HEK293 (cell line): ENCODE measurements around the gene THSD7A.

Experiments
- CTCF ChIA-PET: fragments of 350-600 bp; formaldehyde crosslinking; extraction: SDS; loops from one replicate; lab custom pipeline; 2021; ENCODE audit warnings: antibody characterized with exemption; lab: Yijun Ruan, JAX
- POLR2A ChIA-PET: fragments of 300-600 bp; formaldehyde crosslinking; extraction: SDS; loops from one replicate; lab custom pipeline; 2020; ENCODE audit warnings: antibody characterized with exemption, inconsistent platforms; lab: Yijun Ruan, JAX
- H3K27ac ChIP-seq: fragments of 200-500 bp; sonication (Bioruptor generic); 2 replicates; pipeline ENCODE4 v1.5.1; 2014; ENCODE audit warnings: low read depth, low read length, control low read depth, inconsistent platforms; ENCODE audit errors: extremely low read depth
- H3K36me3 ChIP-seq, 2 experiments: fragments of 200-500 bp in 1 of 2; sonication (Bioruptor generic) in 1 of 2; 1 replicate in 1 of 2; 2 replicates in 1 of 2; pipeline ENCODE4 v1.5.1; 2014 to 2017; ENCODE audit warnings: inconsistent platforms in 2 of 2, low read length in 2 of 2; ENCODE audit not compliant: control insufficient read depth in 2 of 2, insufficient read depth in 1 of 2
- H3K4me1 ChIP-seq: fragments of 200-500 bp; sonication (Bioruptor generic); 2 replicates; pipeline ENCODE4 v1.5.1; 2014; ENCODE audit warnings: mild to moderate bottlenecking, low read length, inconsistent platforms; ENCODE audit not compliant: control insufficient read depth, insufficient read depth
- H3K4me3 ChIP-seq: 2 replicates; pipeline ENCODE4 v1.5.1; 2011; ENCODE audit warnings: low read depth, mild to moderate bottlenecking, control low read depth, low read length, moderate library complexity
- H3K9me3 ChIP-seq: fragments of 200-500 bp; sonication (Bioruptor generic); 2 replicates; pipeline ENCODE4 v1.5.1; 2014; ENCODE audit warnings: low read depth, low read length, inconsistent platforms; ENCODE audit not compliant: control insufficient read depth, insufficient read depth
- GFI1B ChIP-seq: fragments of 450-650 bp; formaldehyde crosslinking; IDR thresholded peaks from 2 replicates; pipeline ENCODE4 v1.5.1; 2016; ENCODE audit warnings: missing biosample characterization, missing genetic modification characterization
- GLI4 ChIP-seq: fragments of 450-650 bp; formaldehyde crosslinking; IDR thresholded peaks from 2 replicates; pipeline ENCODE4 v1.5.1; 2016; ENCODE audit warnings: missing biosample characterization, missing genetic modification characterization
- SALL2 ChIP-seq: fragments of 450-650 bp; formaldehyde crosslinking; IDR thresholded peaks from 2 replicates; pipeline ENCODE4 v1.5.0; 2017; ENCODE audit warnings: missing biosample characterization, mild to moderate bottlenecking, missing genetic modification characterization, borderline replicate concordance
- SP2 ChIP-seq: fragments of 450-650 bp; formaldehyde crosslinking; IDR thresholded peaks from 2 replicates; pipeline ENCODE4 v1.5.1; 2016; ENCODE audit warnings: missing biosample characterization, missing genetic modification characterization
- SP3 ChIP-seq: fragments of 450-650 bp; formaldehyde crosslinking; IDR thresholded peaks from 2 replicates; pipeline ENCODE4 v1.5.1; 2016; ENCODE audit warnings: missing biosample characterization, missing genetic modification characterization
- ZBTB21 ChIP-seq: fragments of 450-650 bp; formaldehyde crosslinking; IDR thresholded peaks from 2 replicates; pipeline ENCODE4 v1.5.1; 2017; ENCODE audit warnings: missing biosample characterization, missing genetic modification characterization
- ZFHX2 ChIP-seq: fragments of 450-650 bp; formaldehyde crosslinking; conservative IDR thresholded peaks from 2 replicates; pipeline ENCODE4 v1.5.1; 2016; ENCODE audit warnings: missing biosample characterization, missing genetic modification characterization
- ZNF114 ChIP-seq: fragments of 450-650 bp; formaldehyde crosslinking; IDR thresholded peaks from 2 replicates; pipeline ENCODE4 v1.5.0; 2017; ENCODE audit warnings: missing biosample characterization, missing genetic modification characterization
- ZNF138 ChIP-seq: fragments of 450-650 bp; formaldehyde crosslinking; IDR thresholded peaks from 2 replicates; pipeline ENCODE4 v1.5.1; 2016; ENCODE audit warnings: missing biosample characterization, missing genetic modification characterization, borderline replicate concordance
- ZNF155 ChIP-seq: fragments of 450-650 bp; formaldehyde crosslinking; IDR thresholded peaks from 2 replicates; pipeline ENCODE4 v1.5.1; 2016; ENCODE audit warnings: missing biosample characterization, missing genetic modification characterization
- ZNF19 ChIP-seq: fragments of 450-650 bp; formaldehyde crosslinking; IDR thresholded peaks from 2 replicates; pipeline ENCODE4; 2016; ENCODE audit warnings: missing biosample characterization, missing genetic modification characterization, low read depth
- ZNF202 ChIP-seq: fragments of 450-650 bp; formaldehyde crosslinking; IDR thresholded peaks from 2 replicates; pipeline ENCODE4 v1.5.1; 2016; ENCODE audit warnings: missing biosample characterization, missing genetic modification characterization, borderline replicate concordance
- ZNF221 ChIP-seq: fragments of 450-650 bp; formaldehyde crosslinking; IDR thresholded peaks from 2 replicates; pipeline ENCODE4 v1.5.1; 2017; ENCODE audit warnings: missing biosample characterization, missing genetic modification characterization, borderline replicate concordance
- ZNF266 ChIP-seq: fragments of 450-650 bp; formaldehyde crosslinking; IDR thresholded peaks from 2 replicates; pipeline ENCODE4 v1.5.1; 2016; ENCODE audit warnings: missing biosample characterization, missing genetic modification characterization, low read depth
- ZNF473 ChIP-seq: fragments of 450-650 bp; formaldehyde crosslinking; IDR thresholded peaks from 2 replicates; pipeline ENCODE4 v1.5.1; 2017; ENCODE audit warnings: missing biosample characterization, missing genetic modification characterization
- ZNF510 ChIP-seq: fragments of 450-650 bp; formaldehyde crosslinking; IDR thresholded peaks from 2 replicates; pipeline ENCODE4 v1.5.1; 2018; ENCODE audit warnings: mild to moderate bottlenecking, missing genetic modification characterization, missing biosample characterization; ENCODE audit not compliant: insufficient replicate concordance
- ZNF529 ChIP-seq: fragments of 450-650 bp; formaldehyde crosslinking; IDR thresholded peaks from 2 replicates; pipeline ENCODE4 v1.5.1; 2017; ENCODE audit warnings: missing genetic modification characterization, missing biosample characterization; ENCODE audit not compliant: insufficient replicate concordance
- ZNF530 ChIP-seq: fragments of 450-650 bp; formaldehyde crosslinking; IDR thresholded peaks from 2 replicates; pipeline ENCODE4 v1.5.1; 2016; ENCODE audit warnings: low read depth, missing biosample characterization, missing genetic modification characterization
- ZNF701 ChIP-seq: fragments of 450-650 bp; formaldehyde crosslinking; IDR thresholded peaks from 2 replicates; pipeline ENCODE4 v1.5.1; 2016; ENCODE audit warnings: missing biosample characterization, missing genetic modification characterization
- ZNF792 ChIP-seq: fragments of 450-650 bp; formaldehyde crosslinking; IDR thresholded peaks from 2 replicates; pipeline ENCODE4 v1.5.1; 2016; ENCODE audit warnings: missing biosample characterization, missing genetic modification characterization
- ZNF830 ChIP-seq: fragments of 450-650 bp; IDR thresholded peaks from 2 replicates; pipeline ENCODE4 v1.5.0; 2018; ENCODE audit warnings: missing biosample characterization, missing genetic modification characterization, low read depth, mild to moderate bottlenecking, moderate library complexity
- ZSCAN23 ChIP-seq: fragments of 450-650 bp; formaldehyde crosslinking; IDR thresholded peaks from 2 replicates; pipeline ENCODE4 v1.5.1; 2016; ENCODE audit warnings: missing biosample characterization, missing genetic modification characterization
- ZSCAN30 ChIP-seq: fragments of 450-650 bp; IDR thresholded peaks from 2 replicates; pipeline ENCODE4 v1.5.1; 2018; ENCODE audit warnings: missing biosample characterization, mild to moderate bottlenecking, missing genetic modification characterization, moderate library complexity
- TF ChIP-seq, protein P1 (sequence below): fragments of 450-650 bp; formaldehyde crosslinking; IDR thresholded peaks from 2 replicates; pipeline ENCODE4 v1.5.1; 2016; ENCODE audit warnings: missing biosample characterization, missing genetic modification characterization

Gene THSD7A

DNA sequence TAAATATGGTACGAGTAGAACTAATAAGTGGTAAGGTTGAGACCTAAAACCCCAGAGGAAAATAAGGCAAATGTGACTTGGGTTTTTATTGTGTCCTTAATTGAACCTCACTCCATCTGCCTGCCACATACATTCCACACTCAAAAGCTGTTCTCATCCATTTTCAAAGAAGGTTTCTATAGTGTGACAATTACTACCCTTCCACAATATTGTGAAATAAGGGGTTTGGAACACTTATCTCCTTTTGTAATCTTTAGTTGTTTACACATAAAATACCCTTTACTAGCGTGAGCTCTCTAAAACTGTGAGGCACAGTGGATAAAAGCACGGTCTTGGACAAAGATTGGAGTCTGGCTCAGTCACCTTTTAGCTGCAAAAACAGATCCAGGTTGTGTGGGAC lies 166.6 kb downstream of the THSD7A start (continued):
- TF ChIP-seq GFI1B (tag by site-specific recombination) = no peak
- TF ChIP-seq, protein P1, sequence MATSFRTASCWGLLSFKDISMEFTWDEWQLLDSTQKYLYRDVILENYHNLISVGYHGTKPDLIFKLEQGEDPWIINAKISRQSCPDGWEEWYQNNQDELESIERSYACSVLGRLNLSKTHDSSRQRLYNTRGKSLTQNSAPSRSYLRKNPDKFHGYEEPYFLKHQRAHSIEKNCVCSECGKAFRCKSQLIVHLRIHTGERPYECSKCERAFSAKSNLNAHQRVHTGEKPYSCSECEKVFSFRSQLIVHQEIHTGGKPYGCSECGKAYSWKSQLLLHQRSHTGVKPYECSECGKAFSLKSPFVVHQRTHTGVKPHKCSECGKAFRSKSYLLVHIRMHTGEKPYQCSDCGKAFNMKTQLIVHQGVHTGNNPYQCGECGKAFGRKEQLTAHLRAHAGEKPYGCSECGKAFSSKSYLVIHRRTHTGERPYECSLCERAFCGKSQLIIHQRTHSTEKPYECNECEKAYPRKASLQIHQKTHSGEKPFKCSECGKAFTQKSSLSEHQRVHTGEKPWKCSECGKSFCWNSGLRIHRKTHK (tag by site-specific recombination) = no peak
- TF ChIP-seq, all 188 proteins: peak for 0

DNA sequence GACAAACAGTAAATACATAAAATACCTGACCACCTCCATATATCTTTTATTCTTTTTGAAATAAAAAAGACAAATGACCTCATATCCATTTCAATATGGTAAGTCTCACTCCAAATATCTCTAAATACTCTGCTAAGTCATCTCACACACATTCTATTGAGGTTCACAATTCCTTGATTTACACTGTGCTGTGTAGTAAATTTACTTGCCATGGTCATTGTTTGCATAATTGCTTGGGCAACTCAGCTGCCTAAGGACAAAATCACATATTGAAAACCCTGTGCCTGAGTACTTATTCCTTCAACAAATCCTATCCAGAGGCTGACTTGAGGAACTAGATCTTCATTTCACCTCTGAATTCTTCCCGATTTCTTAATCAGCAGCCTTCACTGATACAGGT lies 176.4 kb downstream of the THSD7A start:
- Histone ChIP-seq H3K4me3 (no peak overlapping the region), H3K9me3 (no peaks in the 10 kb centered on the region), H3K4me1 (no peaks in the 10 kb centered on the region), H3K36me3 (no peaks in the 10 kb centered on the region), H3K27ac (no peak overlapping the region)
- CTCF ChIA-PET = no interaction called here
- POLR2A ChIA-PET = no interaction called here
- TF ChIP-seq ZNF529 (no peak), ZSCAN30 (tag by site-specific recombination) (no peak), ZNF473 (tag by site-specific recombination) (no peak), ZBTB21 (tag by site-specific recombination) (no peak), ZNF701 (no peak), ZNF155 (no peak), SP3 (tag by site-specific recombination) (no peak), ZNF510 (tag by site-specific recombination) (no peak), ZNF266 (tag by site-specific recombination) (no peak), ZFHX2 (tag by site-specific recombination) (no peak), ZNF530 (no peak)
- TF ChIP-seq, all 188 proteins: peak for 0

DNA sequence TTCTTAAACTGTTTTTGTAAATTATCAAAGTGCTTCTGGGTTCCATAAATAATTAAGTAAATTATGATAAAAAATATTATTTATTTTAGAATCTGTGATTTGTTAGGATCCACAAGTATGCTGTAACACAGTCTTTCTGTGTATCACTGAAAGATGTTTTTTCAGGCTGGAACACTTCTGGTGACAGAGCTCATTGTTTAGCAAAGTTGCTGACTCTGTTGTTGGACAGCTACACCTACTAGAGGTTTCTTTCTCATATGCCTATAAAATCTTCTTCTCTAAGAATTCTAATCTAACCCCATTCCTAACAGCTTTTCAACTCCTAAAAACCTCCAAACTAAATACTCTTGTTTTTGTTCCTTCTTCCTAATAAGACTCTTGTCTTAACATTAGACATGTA lies 176.8 kb downstream of the THSD7A start:
- Histone ChIP-seq H3K4me1 (no peaks in the 10 kb centered on the region), H3K9me3 (no peaks in the 10 kb centered on the region), H3K36me3 (no peaks in the 10 kb centered on the region), H3K4me3 (no peak overlapping the region), H3K27ac (no peak overlapping the region)
- no peak for TF ChIP-seq ZSCAN23
- TF ChIP-seq ZNF830 (tag by site-specific recombination) = no peak
- no peak for TF ChIP-seq SALL2 (tag by site-specific recombination)
- no peak for TF ChIP-seq ZNF19 (tag by site-specific recombination)
- TF ChIP-seq SP2 (tag by site-specific recombination) = no peak
- POLR2A ChIA-PET = no interaction called here
- CTCF ChIA-PET = no interaction called here

DNA sequence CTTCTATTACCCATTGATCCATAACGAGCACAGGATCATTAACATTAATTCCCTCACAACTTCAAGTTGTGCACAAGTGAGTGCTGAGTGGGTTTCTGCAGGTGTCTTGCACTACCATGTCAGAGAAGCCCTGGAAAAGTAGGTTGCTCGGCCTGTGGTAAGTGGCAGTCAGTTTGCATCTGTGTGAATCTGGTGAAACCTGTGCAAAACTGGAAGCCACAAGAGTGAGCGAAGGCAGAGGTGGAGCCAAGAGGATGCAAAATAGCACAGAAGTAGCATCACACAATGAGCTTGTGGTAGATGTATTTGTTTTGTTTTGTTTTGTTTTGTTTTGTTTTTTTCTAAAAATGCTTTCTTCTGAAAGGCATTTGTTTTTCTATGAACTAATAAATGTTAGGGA lies 181.5 kb downstream of the THSD7A start:
- TF ChIP-seq GLI4 (no peak), ZNF114 (tag by site-specific recombination) (no peak), ZNF221 (tag by site-specific recombination) (no peak), ZNF138 (no peak), ZNF202 (tag by site-specific recombination) (no peak), ZNF792 (tag by site-specific recombination) (no peak)
- ChIA-PET CTCF (no interaction called here), POLR2A (no interaction called here)
- Histone ChIP-seq H3K4me1 (no peaks in the 10 kb centered on the region), H3K4me3 (no peak overlapping the region), H3K9me3 (no peaks in the 10 kb centered on the region), H3K27ac (no peak overlapping the region), H3K36me3 (no peaks in the 10 kb centered on the region)
